ENCODE data around the gene FREY1. TPM values are rescaled to one million over a fixed set of nuclear protein-coding genes. Genes with fewer than 3 reads are reported as not detected.
A peak's percentile ranks its signal among the peaks of the same experiment; 100 is the strongest.

Gene FREY1
- total and polyA plus RNA-seq, 2 of the 8 experiments (the other 6 are each of a cell fraction or from before 2014, with no cell fraction given): 0.32 to 1.1 TPM

GRCh38 chr11:45918331-45918941 is 11.4 kb upstream of the FREY1 start (continued):
- no peak for TF ChIP-seq JUND (IDR thresholded peaks at IDR 0.05; ENCODE audit: low read length)
- peak; percentile 12; the same call in 1 of the 2 replicates for TF ChIP-seq POLR2AphosphoS5 (IDR thresholded peaks at IDR 0.05; ENCODE audit: low read depth, low read length)
- TF ChIP-seq, protein P1, sequence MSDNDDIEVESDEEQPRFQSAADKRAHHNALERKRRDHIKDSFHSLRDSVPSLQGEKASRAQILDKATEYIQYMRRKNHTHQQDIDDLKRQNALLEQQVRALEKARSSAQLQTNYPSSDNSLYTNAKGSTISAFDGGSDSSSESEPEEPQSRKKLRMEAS (IDR thresholded peaks at IDR 0.05): no peak
- no peak for TF ChIP-seq TCF12 (IDR thresholded peaks at IDR 0.05; ENCODE audit: low read depth, low read length)
- peak; percentile 1 for TF ChIP-seq TAF7 (optimal IDR thresholded peaks at IDR 0.05; ENCODE audit: borderline replicate concordance, low read depth, low read length)
- TF ChIP-seq CEBPB (IDR thresholded peaks at IDR 0.05; ENCODE audit: low read depth, low read length): no peak
